Activated CD8-positive, alpha-beta memory T cell treated with anti-CD3 and anti-CD28 coated beads, Interleukin-2, amount 50 U/mL, for 4 hours (primary cell): Measurements from ENCODE around the gene DRC7.
A peak's percentile ranks its signal among the peaks of the same experiment; 100 is the strongest.

Source experiments
- DNase-seq: peaks from one replicate; pipeline ENCODE4 v3.0.0-alpha.2; 2020

The DRC7 gene

DNA sequence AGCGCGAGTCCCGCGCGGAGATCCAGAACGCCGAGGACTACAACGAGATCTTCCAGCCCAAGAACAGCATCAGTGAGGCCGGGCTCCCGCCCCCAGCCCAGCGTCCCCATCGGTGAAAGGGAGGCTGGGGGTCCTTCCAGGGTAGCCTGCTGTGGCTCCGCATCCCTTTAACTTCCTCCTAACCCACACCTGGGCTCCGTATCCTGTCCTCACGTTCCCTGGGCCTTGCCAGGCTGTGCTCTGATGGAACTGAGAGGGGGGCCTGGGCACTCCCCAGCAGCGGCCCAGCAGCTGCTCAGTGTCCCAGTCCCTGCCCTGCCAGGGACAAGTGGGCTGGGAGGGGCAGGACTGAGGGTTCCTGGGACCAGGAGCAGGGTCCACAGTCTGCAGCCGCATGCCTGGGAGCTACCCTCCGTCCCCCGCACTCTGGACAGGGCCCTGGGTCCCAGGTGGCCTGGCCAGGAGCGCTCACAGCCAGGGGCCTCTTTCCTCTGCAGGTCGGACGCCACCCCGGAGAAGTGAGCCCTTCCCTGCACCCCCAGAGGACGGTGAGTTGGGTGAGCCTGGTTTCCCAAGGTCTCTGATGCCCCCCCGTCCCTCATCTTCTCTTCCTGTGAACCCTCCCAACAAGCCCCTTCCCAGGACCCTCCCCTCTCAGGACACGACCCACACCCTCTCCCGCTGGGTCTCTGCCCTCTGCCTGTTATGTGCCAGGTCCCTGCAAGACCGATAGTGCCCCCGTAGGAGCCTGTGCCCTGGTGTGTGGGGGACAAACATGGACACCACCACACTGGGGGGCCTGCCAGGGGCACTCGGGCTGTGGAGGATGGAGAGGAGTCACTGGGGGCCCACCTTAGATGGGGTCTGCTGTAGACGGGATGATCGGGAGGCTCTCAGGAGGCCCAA is 59.1 kb downstream of the DRC7 start:
- DNase-seq: no peak

DNA sequence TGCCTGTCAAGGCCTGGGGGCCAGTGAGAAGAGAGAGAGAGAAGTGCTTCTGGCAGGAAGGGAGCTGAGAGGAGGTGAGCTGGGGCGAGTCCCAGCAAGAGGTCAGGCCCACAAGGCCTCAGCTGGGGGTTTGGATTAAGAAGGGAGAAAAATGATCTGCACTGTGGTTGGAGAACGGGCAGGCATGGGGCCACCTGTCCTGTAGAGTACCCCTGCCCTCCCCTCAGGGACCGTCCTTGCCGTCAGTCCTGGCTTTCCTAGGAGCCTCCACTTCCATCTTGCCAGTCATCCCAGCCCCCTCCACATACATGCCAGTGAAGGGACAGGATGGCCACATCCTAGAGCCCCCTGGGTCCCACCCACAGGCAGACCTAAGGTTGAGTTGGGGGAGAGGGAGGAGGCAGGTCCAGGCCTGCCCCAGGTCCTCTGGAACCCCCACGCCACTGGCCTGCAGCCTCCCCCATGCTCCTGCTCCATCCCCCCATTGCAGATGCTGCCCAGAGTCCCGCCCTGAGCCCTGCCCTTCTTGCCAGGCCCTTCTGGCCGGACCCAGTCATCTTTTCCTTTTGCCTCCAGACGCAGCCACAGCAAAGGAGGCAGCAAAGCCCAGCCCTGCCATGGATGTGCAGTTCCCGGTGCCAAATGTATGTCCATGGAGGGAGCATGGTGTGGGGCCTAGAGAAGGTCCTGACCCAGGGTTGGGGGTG is 59.9 kb downstream of the DRC7 start:
- DNase-seq: no peak

DNA sequence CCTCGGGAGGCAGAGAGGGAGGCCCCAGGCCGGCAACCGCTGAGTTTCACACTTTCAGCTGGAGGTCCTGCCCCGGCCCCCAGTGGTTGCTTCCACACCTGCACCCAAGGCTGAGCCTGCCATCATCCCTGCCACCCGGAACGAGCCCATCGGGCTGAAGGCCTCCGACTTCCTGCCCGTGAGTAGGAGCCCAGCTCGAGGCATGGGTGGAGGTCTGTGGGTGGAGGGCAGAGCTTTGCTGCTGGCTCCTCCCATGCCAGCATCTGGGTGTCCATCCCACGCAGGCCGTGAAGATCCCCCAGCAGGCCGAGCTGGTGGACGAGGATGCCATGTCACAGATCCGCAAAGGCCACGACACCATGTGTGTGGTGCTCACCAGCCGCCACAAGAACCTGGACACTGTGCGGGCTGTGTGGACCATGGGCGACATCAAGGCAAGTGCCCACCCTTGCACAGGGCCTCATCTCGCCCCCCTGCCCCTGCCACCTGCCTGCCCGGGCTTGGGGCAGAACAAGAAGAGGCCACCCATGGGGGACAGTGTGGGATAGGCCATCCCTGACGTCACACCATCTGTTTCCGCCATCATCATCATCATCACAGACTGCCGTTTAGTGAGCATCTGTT is 60.6 kb downstream of the DRC7 start:
- DNase-seq: no peak

- no peak for DNase-seq
These were observed 61.3 kb downstream of the DRC7 start for GRCh38 chr16:57755726-57756423.

GRCh38 chr16:57756424-57757325 is 62.1 kb downstream of the DRC7 start:
- DNase-seq: no peak

GRCh38 chr16:57757326-57757786 is 62.8 kb downstream of the DRC7 start:
- DNase-seq: peak; percentile 89

- no peak for DNase-seq
These were observed 63.3 kb downstream of the DRC7 start for GRCh38 chr16:57757883-57758282.

- no peak for DNase-seq
These were observed 63.9 kb downstream of the DRC7 start for GRCh38 chr16:57758331-57759117.

DNA sequence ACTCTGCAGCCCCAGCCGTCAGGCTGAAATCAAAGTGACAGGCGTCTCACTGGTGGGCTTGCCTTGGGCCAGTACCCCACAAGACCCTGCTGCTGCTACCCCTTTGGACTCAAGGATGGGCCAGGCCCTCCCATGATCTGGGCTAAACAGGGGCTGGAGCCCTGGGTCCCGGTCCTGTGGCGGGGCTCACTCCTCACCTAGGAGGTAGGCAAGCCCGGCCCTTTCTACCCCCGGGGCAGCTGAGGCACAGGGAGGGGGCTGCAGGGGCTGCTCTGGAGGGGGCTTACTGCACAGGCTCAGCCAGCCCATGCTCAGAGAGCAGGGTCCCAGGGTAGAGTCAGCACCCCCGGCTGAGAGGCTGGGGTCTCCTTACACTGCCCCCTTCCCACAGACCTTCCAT is 64.5 kb downstream of the DRC7 start:
- DNase-seq: no peak

DNA sequence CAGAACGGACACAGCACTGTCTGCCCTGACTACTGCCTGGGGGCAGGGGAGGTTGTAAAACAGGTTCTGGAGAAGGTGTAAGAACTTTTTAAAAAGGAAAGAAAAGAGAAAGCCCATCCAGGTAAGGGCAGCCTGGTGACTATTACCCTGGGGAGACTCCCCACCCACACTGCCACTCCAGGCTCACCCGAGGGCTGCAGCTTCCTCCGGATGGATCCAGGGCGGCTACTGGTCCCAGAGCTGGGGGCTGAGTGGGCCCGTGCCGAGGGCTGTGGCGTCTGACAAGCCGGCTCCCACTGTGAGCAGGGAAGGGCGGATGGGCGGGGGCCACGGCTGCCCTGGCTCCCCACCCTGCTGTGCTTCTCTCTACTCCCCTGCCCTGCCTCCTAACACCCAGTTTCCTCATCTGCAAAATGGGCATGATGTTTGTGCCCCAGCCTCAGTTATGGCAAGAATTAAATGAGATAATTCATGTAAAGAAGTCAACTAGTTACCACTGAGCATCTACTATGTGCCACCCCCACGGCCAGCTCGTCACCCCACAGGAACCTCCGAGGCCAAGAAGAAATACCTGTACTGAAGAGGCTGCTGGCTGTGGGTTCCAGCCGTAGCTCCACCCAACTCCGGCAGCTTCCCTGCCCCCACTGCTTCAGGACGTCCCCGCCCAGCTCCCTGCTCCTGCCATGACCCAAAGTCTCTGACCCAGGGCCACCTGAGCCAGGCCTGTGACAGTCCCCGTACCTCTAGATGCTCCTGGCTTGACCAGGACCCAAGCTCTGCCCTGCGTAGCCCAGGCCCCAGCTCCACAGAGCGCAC is 65.1 kb downstream of the DRC7 start:
- DNase-seq: no peak

- DNase-seq: no peak
These were observed 66.0 kb downstream of the DRC7 start for GRCh38 chr16:57760357-57761160.

DNA sequence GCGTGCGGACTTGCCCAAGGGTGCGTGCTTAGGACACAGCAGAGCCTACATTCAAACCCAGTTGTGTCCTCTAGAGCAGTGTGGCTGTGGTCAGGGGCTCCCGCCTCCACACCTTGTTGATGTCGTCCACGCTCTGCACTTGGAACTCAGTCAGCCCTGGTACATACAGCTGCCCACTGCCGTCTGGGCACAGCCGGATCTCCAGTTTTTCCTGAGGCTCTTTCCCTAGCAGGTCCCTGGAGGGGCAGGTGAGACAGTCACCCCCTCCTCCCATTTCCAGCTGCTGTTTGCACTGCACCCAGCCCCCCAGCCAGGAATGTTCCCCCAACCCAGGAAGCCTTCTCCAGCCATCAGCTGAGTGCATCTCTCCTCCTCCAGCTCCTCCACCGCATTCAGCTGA is 66.7 kb downstream of the DRC7 start:
- no peak for DNase-seq

DNA sequence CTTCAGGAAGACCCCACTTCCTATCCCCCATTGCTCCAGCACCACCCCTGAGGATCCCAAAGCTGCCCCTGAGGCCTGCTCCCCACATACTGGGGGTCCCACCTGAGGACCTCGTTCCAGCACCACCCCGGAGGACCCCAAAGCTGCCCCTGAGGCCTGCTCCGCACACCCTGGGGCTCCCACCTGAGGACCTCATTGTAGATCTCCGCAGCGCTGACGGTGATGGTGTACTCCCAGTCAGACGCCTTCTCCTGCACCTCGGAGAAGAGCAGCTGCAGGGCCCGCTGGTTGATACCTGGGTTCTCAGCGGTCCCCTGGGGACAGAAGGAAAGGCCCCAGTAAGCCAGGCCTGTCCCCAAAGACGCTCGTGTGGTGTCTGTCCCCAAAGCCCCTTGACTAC is 67.4 kb downstream of the DRC7 start:
- DNase-seq: no peak

GRCh38 chr16:57762365-57763040 is 67.9 kb downstream of the DRC7 start:
- no peak for DNase-seq

DNA sequence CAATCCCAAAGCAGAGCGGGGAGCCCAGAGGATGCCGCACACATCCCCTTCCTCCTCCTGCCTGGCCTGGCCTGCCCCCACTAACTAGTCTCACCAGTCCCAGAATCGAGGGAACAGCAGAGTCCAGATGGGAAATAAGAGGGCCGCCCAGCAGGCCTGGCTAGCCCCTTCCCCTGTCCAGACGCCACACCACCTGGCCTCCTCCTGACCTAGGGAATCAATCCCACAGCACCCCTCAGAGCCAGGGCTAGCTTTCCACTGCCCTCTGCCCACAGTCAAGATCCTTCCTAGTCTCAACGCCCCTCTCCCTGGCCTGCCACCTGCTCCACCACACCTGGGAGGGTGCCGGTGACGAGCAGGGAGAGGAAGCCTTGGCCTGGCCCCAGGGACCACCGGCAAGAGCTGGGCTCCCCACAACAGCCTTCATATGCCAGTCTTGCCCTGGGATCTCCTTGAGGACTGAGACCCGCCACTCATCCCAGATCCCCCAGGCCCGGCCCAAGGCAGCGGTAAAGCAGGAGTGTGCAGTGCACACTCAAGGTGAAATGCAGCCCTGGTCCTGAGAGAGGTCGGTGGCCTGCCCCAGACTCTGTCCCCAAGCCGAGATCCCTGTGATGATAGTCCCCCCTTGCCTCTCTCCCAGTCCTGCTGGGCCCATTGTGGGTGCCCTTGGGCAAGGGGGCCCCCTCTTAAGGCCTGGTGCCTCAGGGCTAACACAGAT is 68.8 kb downstream of the DRC7 start:
- no peak for DNase-seq

DNA sequence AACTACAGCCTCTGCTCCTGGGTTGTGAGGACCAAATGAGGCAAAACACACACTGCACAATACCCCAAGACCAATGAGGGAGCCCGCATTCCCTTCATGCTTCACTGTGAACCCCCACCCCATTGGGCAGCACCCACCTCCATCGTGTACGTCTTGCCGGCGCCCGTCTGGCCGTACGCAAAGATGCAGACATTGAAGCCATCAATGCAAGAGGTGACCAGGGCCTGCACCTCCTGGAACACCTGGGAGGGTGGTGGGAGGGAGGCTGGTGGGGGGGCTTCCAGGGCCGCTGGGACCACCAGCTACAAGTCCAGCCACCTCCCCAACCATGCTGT is 69.4 kb downstream of the DRC7 start:
- no peak for DNase-seq

- DNase-seq: no peak
These were observed 69.9 kb downstream of the DRC7 start for GRCh38 chr16:57764341-57765159.
